ENCODE results near the gene PRPF19. TPM values are rescaled to one million over a fixed set of nuclear protein-coding genes. Genes with fewer than 3 reads are reported as not detected.

Gene PRPF19
- total RNA-seq, 4 donors from 2014 or later = 50.3 to 93.9 (median 58.0) TPM

GRCh38 chr11:60875366-60876167, 30.8 kb downstream of the PRPF19 start:
- DNase-seq (ENCODE audit: low spot score) = no peak
- ATAC-seq (ENCODE audit: low FRiP score) = no peak
- TF ChIP-seq CTCF (IDR thresholded peaks at IDR 0.05) = no peak

DNA sequence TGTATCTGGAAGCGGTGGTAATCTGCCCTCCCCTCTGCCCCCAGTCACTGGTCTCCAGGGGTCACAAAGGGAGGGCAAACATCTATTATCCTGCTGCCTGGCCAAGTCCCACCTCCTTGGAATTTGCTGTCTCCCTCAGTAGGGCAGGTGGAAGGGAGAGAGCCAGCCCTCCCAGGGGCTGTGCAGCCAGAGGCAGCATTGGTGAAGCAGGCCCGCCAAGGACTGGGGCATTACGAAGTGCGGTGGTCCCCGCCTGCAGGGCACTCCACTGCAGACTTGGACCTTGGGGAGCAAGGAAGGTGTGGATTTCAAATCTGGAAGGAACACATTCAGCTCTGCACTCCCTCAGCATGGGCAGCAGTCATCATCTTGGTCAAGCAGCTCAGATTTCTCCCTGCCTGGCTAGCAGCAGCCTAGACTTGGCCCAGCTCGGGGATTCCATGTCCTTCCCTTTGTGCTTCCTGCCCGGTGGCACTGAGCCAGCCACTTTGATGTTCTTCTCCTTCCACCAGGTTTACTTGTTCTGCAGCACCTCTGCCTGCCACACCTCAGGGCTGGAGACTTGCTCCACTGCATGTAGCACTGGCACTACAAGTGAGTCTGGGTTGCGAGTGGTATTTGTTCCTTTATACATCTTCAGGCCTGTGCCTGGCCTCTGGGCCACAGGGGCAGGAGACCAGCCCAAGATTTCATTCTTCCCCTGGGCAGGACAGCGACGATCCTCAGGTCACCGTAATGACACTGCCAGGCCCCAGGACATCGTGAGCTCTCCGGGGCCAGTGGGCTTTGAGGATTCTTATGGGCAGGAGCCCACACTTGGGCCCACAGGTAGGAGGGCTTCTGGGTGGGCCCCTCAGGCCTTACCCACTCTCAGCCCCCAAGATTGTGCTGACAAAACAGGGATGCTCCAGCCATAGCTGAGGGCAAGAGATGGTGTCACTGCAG, 31.7 kb downstream of the PRPF19 start:
- ATAC-seq (ENCODE audit: low FRiP score) (no peak), DNase-seq (ENCODE audit: low spot score) (no peak)

DNA sequence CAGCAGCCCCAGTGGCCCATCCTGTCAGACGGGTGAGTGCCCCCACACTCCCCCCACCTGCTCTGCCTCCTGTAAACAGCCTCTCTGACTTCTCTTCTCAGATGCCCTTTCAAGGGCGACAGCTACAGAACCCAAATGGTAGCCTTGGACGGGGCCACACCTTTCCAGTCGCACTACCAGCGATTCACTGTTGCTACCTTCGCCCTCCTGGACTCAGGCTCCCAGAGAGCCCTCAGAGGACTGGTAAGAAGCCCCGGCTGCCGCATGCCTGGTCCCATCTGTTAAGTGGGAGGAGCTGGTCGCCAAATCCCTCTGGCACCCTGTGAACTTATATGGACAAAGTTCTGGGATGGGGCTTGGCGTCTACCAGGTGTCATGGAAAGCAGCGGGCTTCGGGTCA, 32.9 kb downstream of the PRPF19 start:
- ATAC-seq (ENCODE audit: low FRiP score) = no peak
- DNase-seq (ENCODE audit: low spot score) = no peak
- no peak for TF ChIP-seq CTCF (IDR thresholded peaks at IDR 0.05)

More for the DNA sequence above, 31.7 kb downstream of the PRPF19 start:
- no peak for TF ChIP-seq CTCF (IDR thresholded peaks at IDR 0.05)

- ATAC-seq (ENCODE audit: low FRiP score) (no peak), DNase-seq (ENCODE audit: low spot score) (no peak)
Measured at GRCh38 chr11:60872961-60873524, 33.3 kb downstream of the PRPF19 start.

GRCh38 chr11:60872124-60872960, 34.0 kb downstream of the PRPF19 start:
- DNase-seq (ENCODE audit: low spot score) = no peak
- no peak for TF ChIP-seq CTCF (IDR thresholded peaks at IDR 0.05)
- ATAC-seq (ENCODE audit: low FRiP score) = no peak

More at GRCh38 chr11:60872961-60873524, 33.3 kb downstream of the PRPF19 start:
- TF ChIP-seq CTCF (IDR thresholded peaks at IDR 0.05) = no peak

- no peak for DNase-seq (ENCODE audit: low spot score)
- ATAC-seq (ENCODE audit: low FRiP score) = no peak
- TF ChIP-seq CTCF (IDR thresholded peaks at IDR 0.05) = no peak
Measured at GRCh38 chr11:60871378-60872061, 34.9 kb downstream of the PRPF19 start.
